ENCODE measurements around the gene SCYL1. TPM values are rescaled to one million over a fixed set of nuclear protein-coding genes. Genes with fewer than 3 reads are reported as not detected.

SCYL1 gene
- total RNA-seq, 2 experiments from 2014 or later = 56.8 to 62.9 TPM

GRCh38 chr11:65545853-65546216 lies 21.0 kb downstream of the SCYL1 start:
- Histone ChIP-seq H3K79me2 (ENCODE audit: insufficient read depth, low read depth, low read length) (no peaks in the 10 kb centered on the region), H4K20me1 (ENCODE audit: insufficient read depth, low read length) (no peaks in the 10 kb centered on the region), H3K4me2 (ENCODE audit: low read length) (peak overlapping the region; percentile 82), H2AFZ (ENCODE audit: low read length) (peak overlapping the region; percentile 20; the same call in 1 of the 2 replicates), H3K9me2 (ENCODE audit: insufficient read depth, low read length) (no peaks in the 10 kb centered on the region), H3K36me3 (ENCODE audit: insufficient read depth, low read length) (no peaks in the 10 kb centered on the region), H3K4me1 (ENCODE audit: insufficient read depth, low read length, poor library complexity, severe bottlenecking) (peaks cover 48% of the 10 kb centered on the region), H3K27ac (ENCODE audit: low read depth, low read length, poor library complexity, severe bottlenecking) (peak overlapping the region; percentile 84), H3K4me3 (ENCODE audit: low read depth, low read length, poor library complexity, severe bottlenecking) (peak overlapping the region; percentile 65), H3K9me3 (ENCODE audit: low read length) (no peaks in the 10 kb centered on the region)
- DNase-seq (ENCODE audit: low spot score) = no peak
- intact Hi-C loops (cut with micrococcal nuclease; ENCODE audit: unreplicated experiment) = loop anchor here (1.0 kb wide), 1 partner anchor 26 kb away; the partner anchor contains the start of gene FAM89B
- POLR2A ChIA-PET = interaction anchor here (1.0 kb wide), 1 partner anchor 14 kb away, joined by 4 read pairs; no protein-coding TSS in a partner anchor
- TF ChIP-seq CTCF (conservative IDR thresholded peaks at IDR 0.05; ENCODE audit: low read length) = no peak
- TF ChIP-seq EZH2phosphoT487 (IDR thresholded peaks at IDR 0.05; ENCODE audit: borderline replicate concordance, low read depth, low read length) = no peak
- CTCF ChIA-PET (ENCODE audit: unreplicated experiment) = interaction anchor here (1.4 kb wide), 1 partner anchor 21 kb away, joined by 5 read pairs; the partner anchor contains the start of gene SCYL1
- no TSS peak for BruUV-seq (replicated peaks)

DNA sequence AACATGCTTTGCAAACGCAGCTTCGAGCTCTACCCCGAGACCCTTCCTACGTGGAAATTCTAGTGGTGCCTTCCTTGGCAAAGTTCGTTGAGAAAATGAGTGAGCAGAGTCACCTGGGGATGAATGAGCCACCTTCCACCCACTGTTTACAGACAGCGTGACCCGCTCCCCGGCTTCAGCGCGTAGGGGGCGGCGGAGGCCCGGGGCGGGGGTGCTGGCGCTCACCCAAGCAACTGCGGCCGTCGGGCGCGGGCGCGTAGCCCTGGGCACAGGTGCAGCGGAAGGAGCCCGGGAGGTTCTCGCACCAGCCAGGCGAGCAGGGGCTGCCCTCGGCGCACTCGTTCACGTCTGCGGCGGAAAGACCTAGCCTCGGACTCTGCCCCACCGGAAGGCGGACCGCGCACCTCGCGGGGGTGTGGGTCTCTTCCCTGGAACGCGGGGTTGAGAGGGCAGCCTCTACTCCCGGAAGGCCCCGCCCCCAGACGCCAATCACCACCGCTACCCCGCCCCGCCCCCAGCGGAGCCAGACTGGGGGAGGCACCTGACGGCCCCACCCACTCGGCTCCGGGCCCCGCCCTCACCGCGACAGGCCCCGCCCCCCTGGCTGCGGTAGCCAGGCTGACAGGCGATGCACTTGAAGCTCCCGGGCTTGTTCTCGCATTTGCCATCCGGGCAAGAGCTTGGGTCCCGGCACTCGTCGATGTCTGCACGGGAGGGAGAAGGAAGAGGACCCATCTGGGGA lies 21.5 kb downstream of the SCYL1 start:
- Histone ChIP-seq H3K4me3 (ENCODE audit: low read depth, low read length, poor library complexity, severe bottlenecking) (peak overlapping the region; percentile 65), H3K79me2 (ENCODE audit: insufficient read depth, low read depth, low read length) (no peaks in the 10 kb centered on the region), H3K36me3 (ENCODE audit: insufficient read depth, low read length) (no peaks in the 10 kb centered on the region), H3K27ac (ENCODE audit: low read depth, low read length, poor library complexity, severe bottlenecking) (peak overlapping the region; percentile 84), H2AFZ (ENCODE audit: low read length) (peak overlapping the region; percentile 38; the same call in 1 of the 2 replicates), H4K20me1 (ENCODE audit: insufficient read depth, low read length) (no peaks in the 10 kb centered on the region), H3K9me2 (ENCODE audit: insufficient read depth, low read length) (no peaks in the 10 kb centered on the region), H3K9me3 (ENCODE audit: low read length) (no peaks in the 10 kb centered on the region), H3K4me2 (ENCODE audit: low read length) (peak overlapping the region; percentile 82), H3K4me1 (ENCODE audit: insufficient read depth, low read length, poor library complexity, severe bottlenecking) (peaks cover 48% of the 10 kb centered on the region)
- ChIA-PET POLR2A (interaction anchor here (0.8 to 1.0 kb wide), 2 partner anchors 13 to 69 kb away, joined by 3 to 4 read pairs; partner anchors contain the start of gene PCNX3), CTCF (ENCODE audit: unreplicated experiment) (interaction anchor here (0.5 to 1.4 kb wide), 2 partner anchors 21 to 91 kb away, joined by 4 to 5 read pairs; partner anchors contain the start of gene SCYL1)
- intact Hi-C loops (cut with micrococcal nuclease; ENCODE audit: unreplicated experiment) = loop anchor here (1.0 kb wide), 1 partner anchor 26 kb away; the partner anchor contains the start of gene FAM89B
- peak; percentile 95 for DNase-seq (ENCODE audit: low spot score)
- no peak for TF ChIP-seq CTCF (conservative IDR thresholded peaks at IDR 0.05; ENCODE audit: low read length)
- TF ChIP-seq EZH2phosphoT487 (IDR thresholded peaks at IDR 0.05; ENCODE audit: borderline replicate concordance, low read depth, low read length) = no peak
- BruUV-seq (replicated peaks) = no TSS peak
